Glomerular endothelial cell (primary cell): Measurements from ENCODE around the gene OOSP3. TPM values are rescaled to one million over a fixed set of nuclear protein-coding genes. Genes with fewer than 3 reads are reported as not detected.
"Not testable (repeated sequence)": the region's sequence is repeated elsewhere in the genome, so short reads cannot be mapped to it uniquely, and the experiment has no call there.

Experiments used
- DNase-seq: peaks from one replicate; pipeline ENCODE4 v3.0.0-alpha.2; 2011; ENCODE audit warnings: low read depth, low spot score; ENCODE audit errors: extremely low read depth
- total RNA-seq: library from RNA; depleted of rRNA; stranded (reverse); fragments of >200 nt; gene quantifications from 2 replicates; pipeline ENCODE4 v1.2.3, GENCODE V29; 2015

OOSP3 gene, protein sequence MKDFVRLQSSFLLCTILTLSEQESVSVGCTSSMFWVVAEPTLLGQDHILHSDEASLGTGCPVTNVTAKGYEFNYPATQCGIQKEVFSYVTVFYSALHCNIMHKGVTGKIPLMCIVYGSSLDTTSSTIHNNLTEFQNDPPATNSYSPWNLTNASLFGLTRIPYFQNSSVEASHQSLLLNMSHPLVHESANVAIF
- not detected in 2 replicates for total RNA-seq

- DNase-seq, result no peak
These were observed at the start of gene OOSP3 for GRCh38 chr11:59878575-59878974. Gene OOSP3, plus strand, starts transcription at chr11:59878782. Its CDS starts 27 bp downstream, at chr11:59878809.

DNA sequence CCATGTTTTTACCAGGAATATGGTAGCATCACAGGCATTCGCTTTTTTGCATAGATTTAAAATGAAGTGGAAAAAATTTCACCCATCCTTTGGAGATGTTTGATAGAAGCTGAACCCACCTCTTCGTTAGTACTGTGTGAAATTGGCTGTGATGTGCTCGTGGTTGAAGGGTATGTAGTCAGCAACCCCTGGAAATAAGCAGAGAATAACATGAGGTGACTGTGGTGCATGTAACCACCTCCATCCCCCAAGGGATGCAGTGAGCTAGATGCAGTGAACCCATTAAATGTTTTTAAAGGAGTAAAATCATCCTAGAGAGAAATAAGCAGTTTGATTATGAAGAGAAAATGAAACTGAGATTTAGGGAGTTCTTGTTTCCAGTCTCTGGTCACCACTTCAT, 49.2 kb upstream of the OOSP3 start:
- no peak for DNase-seq

GRCh38 chr11:59833602-59834001, 45.0 kb upstream of the OOSP3 start:
- DNase-seq, result no peak

DNA sequence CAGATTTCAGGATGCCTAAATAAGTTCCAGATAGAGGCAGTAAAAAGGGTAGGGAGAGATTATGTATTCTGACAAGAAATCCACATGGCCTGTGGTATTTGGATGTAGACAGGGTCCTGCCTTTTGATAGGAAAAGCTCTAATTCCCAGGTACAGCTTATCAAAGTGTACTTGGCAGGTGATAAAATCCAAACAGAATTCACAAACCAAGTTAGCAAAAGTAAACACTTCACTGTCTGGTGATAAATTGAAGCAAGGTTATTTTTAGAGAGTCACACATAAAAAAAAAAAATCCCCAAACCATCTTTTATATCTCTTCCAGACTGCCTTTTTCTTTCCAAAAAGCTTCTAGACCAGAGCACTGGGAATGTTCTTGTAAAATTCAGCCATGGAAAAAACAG, 39.0 kb upstream of the OOSP3 start:
- no peak for DNase-seq

GRCh38 chr11:59841514-59841913, 37.1 kb upstream of the OOSP3 start:
- no peak for DNase-seq

DNA sequence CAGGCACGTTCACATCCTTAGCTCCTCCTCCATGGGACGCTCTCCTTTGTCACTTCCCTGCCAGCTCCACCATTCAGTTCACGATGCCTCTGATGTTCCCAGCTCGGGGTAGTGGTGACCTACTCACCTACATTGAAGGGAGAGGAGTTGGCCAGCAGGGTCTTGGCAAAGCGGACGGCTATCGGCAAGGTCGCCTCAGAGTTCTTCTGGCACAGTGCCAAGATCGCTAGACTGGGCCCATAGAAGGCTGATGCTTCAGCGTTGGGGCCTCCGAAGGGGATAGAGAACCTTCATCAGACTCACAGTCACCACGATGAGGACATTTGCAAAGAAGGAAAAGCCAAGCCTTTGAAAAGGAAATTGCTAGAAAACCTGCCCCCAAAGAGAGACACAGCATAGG, 36.3 kb upstream of the OOSP3 start:
- no peak for DNase-seq

- no peak for DNase-seq
These were observed 33.2 kb upstream of the OOSP3 start, which contains the start of gene CBLIF for GRCh38 chr11:59845399-59845798. Gene CBLIF, minus strand, starts transcription at chr11:59845499. Its CDS starts 46 bp downstream, at chr11:59845453.

GRCh38 chr11:59846556-59846955, 32.0 kb upstream of the OOSP3 start:
- DNase-seq, result no peak

DNA sequence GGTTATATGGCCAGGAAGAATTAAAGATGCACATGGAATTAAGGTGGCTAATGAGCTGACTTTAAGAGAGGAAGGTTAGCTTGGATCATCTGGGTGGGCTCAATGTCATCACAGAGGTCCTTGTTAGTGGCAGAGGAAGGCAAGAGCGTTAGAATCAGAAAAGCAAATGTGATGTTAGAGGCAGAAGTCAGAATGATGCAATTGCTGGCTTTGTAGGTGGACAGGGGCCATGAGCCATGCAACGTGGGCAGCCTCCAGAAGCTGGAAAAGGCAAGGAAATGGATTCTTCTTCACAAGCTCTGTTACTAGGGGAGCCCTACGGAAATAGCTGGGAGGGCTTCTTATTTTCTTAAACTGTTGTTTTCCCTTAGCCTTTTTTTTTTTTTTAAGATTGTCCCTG, 31.0 kb upstream of the OOSP3 start:
- DNase-seq, result no peak

GRCh38 chr11:59848439-59848838, 30.1 kb upstream of the OOSP3 start:
- not testable (repeated sequence) for DNase-seq

DNA sequence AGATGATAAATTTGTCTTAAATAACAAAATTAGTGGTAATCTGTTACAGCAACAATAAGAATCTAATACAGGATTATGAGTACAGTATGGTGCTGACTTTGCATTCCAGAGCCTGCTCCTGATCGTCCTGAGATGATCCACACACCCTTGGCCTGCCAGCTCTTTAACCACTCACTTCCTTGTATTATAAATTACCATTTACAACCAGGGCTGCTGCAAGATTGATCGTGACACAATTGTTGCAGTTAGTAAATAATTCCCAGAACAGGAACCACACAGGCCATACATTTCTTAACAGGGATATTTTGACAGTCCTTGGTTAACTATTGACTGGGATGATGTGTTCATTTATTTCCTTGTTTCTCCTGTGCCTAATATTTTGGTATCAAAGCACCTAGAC, 29.5 kb upstream of the OOSP3 start:
- DNase-seq, result no peak

GRCh38 chr11:59849551-59849950, 29.0 kb upstream of the OOSP3 start:
- not testable (repeated sequence) for DNase-seq

GRCh38 chr11:59851416-59851815, 27.2 kb upstream of the OOSP3 start:
- not testable (repeated sequence) for DNase-seq

DNA sequence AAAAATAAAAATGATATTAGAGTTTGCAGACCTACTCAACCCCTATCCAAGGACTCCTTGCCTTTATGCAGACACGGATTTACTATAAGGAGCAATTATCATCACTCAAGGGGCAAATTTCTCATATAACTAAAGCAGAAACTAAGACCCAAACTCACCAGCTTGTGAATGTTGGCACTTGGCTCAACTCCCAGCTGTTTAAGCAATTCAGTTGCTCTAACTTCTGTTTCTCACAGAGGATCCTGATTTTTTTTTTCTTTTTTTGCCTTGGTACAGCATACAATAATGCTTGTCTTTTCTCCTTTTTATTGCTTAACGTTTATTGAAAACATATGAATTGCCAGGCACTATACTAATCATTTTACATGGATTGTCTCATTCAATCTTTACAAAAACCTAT, 23.7 kb upstream of the OOSP3 start:
- no peak for DNase-seq

DNA sequence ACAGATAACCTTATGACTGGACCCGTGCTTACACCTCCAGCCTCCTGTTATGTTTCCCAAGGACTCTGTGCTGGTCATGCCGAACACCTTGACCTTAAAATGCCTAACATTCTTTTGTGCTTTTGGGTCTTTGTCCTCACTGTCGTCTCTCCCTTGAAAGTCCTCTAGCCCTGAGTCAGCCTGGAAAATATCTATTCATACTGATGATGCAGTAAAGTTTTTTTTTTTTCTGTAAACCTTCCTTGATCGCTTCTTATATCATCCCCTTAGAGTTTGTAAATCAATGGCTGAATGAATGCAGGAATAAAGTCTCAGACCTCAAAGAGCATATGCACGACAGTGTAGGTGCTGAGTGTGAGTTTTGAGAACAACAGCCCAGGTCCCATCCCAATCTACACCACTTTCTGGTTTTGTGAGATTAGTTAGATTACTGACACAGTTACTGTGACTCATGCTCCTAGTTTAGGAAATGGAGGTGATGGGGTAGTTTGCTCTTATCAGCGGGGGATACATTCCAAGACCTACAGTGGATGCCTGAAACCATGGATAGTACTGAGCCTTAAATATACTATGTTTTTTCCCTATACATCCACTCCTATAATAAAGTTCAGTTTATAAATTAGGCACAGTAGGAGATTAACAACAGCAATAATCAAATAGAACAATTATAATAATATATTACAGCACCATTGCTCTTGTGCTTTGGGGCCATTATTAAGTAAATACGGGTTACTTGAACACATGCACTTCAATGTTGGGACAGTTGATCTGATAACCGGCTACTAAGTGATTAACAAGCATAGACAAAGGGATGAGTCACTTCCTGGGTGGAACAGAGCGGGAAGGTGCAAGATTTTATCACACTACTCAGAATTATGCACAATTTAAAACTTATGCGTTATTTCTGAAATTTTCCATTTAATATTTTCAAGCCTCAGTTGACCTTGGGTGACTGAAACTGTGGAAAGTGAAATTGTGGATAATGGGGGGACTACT, 20.8 kb upstream of the OOSP3 start:
- peak; percentile 29 for DNase-seq

DNA sequence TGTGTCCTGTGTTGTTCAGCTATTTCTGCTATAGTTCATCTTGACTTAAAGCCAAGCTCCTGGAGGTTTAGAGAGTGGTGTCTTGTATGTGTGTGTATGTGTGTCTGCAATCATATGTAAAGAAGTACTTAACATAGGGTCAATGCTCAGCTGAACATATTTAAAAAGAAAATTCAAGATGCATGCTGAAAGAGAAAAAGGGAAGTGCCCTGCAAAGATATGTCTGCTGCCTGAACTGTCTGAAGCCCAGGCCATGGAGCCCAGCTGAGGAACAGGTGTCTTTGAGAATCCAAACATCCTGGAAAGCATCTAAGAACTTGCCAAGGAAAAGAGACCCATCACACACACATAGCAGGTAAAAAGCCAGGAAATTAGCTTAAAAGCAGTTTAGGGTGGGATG, 18.9 kb upstream of the OOSP3 start:
- DNase-seq, result no peak

- no peak for DNase-seq
These were observed 16.3 kb upstream of the OOSP3 start for GRCh38 chr11:59862252-59862651.

DNA sequence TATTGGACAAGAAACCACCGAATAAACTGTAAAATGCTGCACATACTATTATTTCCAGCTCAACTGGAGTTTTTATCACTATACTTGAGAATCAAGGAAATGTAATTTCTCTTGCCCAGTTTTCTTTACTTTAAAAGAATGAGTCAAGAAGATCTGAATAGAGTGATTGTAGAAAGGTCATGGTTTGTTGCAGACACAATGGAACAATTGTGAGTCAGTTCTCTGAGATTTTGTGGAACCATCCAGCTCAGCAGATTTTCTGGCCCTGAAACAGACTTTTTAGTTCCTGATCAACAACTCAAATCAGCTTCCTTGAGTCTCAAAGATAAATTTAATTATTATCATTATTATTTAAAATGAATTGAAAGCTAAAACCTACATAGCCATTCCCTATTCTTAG, 13.6 kb upstream of the OOSP3 start:
- DNase-seq, result peak; percentile 12

DNA sequence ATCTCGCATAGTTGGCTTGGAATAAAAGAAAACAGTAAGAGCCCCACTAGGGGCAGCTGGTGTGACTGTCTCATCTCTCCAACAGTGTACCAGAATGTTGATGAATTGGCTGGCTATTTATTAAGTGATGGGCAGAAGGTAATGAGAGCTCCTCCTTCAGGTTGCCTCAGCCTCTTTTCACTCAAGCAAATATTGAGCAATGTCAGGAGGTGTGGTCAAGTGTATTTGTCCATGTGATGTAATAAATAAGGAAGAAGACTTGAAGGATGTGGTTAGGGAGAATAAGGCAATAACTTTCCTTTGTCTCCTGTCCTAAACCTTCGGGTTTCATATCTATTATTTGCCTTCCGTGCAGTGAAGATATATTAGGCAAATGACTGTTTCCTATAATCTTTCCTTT, 12.2 kb upstream of the OOSP3 start, which contains the start of gene TCN1:
Gene TCN1 (minus strand): TSS at position 91 of the 400 bp plus-strand sequence. CDS start 17 bp downstream, at position 74.
- no peak for DNase-seq

GRCh38 chr11:59866836-59867235, 11.7 kb upstream of the OOSP3 start:
- DNase-seq, result no peak

DNA sequence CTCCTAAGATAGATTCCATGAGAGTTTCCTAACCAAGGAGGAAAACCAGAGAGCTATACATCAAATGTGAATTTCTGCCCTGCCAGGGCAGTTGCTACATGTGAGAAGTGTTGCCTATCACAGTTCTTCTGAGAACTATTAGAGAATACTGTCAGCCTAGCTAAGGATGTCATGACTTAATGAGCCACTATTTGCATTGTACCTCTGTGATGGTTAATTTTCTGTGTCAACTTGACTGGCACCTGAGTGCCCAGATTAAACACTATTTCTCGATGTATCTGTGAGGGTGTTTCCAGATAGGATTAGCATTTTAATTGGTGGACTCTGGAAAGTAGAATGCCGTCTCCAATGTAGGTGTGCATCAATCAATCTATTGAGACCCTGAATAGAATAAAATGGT, 10.6 kb upstream of the OOSP3 start:
- no peak for DNase-seq

DNA sequence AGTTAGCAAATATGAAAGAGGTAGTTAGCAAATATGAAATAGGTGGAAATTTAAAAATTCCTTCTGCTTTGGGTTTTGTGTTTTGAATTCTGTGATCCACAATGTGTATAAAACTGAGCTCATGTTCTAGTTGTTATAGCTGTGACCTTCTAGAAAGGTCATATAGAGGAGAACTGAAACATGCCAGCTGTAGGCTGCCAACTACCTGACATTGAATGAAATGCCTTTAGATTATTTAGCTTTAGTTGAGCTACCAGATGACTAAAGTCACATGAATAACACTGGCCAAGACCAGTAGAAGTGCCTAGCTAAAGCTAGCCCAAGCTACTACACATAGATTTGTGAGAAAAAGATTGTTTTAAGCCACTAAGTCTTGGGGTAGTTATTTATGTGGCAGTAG, 6.5 kb upstream of the OOSP3 start:
- DNase-seq, result no peak
